Umbilical cord (tissue), 2 donors: ENCODE results near the gene APLNR. TPM values are rescaled to one million over a fixed set of nuclear protein-coding genes. Genes with fewer than 3 reads are reported as not detected.
A peak's percentile ranks its signal among the peaks of the same experiment; 100 is the strongest.

ENCODE experiments used
- DNase-seq: peaks from one replicate; pipeline ENCODE4 v3.0.0-alpha.2; 2015; ENCODE audit warnings: low spot score
- total RNA-seq: library from RNA; depleted of rRNA; stranded (reverse); fragments of >200 nt; gene quantifications from one replicate; pipeline ENCODE4 v1.2.3, GENCODE V29; 2014; ENCODE audit warnings: low replicate concordance; ENCODE audit not compliant: insufficient read depth

APLNR gene
- total RNA-seq, 1 donor from 2014 or later: 1.7 TPM

DNA sequence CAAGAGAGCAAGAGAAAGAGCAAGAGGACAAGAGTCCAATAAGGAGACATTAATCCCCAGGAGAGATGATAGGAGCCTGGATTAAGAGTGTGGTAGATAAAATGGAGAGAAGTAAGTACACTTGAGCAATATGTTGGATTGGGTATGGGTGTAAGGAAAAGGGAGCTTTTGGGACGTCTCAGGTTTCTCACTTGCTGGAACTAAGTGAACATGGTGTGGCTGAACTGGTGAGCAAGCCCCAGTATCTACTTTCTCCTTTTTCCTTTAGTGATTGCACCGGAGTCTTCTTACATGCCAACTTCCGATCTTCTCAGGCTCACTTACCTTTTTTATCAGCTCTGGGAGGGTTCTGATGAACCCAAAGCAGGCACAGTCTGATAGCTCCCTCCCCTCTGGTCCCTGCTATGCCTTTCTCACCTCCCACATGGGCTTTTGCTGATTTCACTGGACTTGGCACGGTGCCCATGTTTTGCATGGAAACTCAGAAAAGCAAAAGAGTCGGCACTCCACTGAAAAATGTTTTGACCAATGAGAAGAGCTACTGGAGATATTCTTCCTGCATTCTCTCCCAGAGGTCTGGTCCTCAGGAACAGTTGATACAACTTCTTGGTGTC, 14.5 kb upstream of the APLNR start:
- DNase-seq: no peak

DNA sequence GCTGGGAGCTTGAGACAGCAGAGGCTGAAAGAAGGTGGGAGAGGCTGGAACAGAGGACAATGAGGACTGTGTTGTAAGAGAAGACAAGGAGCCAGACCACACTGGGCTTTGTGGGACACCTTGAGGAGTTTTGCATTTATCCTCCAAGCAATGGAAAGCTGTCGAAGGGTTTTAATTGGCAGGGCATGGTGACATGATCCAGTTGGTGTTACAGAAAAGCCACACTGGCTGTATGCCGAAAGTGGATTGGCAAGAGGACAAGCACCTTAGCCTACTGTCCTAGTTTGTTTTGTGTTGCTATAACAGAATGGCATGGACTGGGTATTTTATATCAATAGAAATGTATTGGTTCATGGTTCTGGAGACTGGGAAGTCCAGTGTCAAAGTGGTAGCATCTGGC, 14.0 kb upstream of the APLNR start:
- DNase-seq: no peak

DNA sequence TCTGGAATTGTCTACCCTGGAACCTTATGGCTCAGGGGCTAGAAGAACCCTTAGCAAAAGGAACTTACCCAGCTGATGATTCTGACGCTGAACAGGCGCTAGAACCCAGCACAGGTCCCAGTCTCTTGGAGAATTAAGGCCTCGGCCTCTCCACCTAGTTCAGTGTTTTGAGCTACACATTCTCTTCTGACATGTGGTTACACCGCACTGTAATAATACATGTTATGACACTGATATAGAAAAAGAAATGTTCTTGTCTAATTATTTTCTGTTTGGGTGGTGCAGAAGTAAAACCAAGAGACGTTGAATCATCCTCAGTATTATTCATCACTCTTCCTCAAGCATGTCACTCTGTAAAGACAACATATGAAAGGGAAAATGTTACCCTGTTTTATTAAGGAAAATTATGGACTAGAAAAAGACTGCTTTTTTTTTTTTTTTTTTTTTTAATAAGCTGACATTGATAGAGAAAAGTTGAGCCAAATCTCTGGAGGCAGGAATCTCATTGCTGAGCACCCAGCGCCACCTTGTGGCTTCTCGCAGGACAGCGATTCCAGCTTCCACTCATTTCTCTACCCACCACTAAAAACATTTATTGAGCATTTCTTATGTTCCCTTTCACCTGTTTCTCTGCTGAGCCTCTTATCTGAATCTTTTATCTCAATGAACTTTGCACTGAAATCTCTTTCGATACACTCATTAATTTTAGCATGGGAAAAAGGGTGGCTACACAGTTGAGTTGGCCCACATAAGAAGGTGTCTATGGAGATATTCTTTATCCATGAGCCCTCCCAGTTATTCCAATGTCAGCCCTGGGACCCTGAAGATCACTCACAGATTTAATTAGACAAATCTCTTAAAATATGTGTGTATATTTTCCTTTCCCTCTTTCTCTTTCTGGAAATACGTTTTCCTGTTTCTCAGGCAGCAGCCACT, 12.6 kb upstream of the APLNR start:
- DNase-seq: peak; percentile 79

DNA sequence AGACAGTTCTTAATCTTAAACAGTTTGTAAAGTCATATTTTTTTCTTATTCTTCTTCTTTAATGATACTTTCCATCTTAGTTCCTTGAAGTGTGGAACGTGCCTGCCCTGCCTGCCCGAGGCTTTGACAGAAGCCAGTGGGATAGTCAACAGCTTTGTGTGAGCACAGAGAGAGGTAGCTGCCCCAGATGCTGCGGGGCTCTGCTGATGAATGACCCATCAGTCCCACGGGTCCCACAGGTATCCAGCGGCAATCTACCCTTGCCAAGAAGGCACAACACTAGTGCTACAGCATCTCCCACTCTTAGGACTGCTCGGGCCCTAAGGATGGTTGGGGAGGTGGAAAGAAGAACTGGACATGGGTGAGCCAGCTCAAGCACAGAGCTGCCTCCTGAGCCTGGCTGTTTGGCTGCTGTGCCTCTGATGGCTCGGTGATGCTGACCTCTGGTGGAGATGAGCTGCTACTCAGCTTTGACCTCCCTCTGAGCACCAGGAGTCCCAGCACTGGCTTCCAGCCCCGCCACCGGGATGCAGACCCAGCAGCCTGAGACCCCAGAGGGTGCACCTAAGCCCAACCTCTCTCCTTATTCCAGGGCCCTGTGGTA, 11.8 kb upstream of the APLNR start:
- DNase-seq: peak; percentile 92

DNA sequence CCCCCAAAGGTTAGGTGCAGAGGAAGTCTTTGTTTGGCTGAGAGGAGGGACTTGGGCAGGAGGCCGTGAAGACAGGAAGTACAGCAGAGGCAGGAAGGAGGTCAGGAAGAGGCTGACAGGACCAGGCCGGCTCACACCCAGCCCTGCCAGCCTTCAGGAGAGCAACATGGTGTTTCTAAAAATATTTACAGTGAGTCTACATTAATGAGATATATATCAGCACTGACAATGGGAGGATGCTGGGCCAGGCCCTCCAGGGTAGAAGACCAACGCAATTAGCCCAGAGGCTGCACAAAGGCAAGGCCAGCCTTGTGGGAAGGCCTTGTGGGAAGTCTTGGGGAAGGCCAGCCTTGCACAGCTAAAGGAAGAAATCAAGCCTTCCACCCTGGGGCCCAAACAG, 7.9 kb upstream of the APLNR start:
- no peak for DNase-seq

DNA sequence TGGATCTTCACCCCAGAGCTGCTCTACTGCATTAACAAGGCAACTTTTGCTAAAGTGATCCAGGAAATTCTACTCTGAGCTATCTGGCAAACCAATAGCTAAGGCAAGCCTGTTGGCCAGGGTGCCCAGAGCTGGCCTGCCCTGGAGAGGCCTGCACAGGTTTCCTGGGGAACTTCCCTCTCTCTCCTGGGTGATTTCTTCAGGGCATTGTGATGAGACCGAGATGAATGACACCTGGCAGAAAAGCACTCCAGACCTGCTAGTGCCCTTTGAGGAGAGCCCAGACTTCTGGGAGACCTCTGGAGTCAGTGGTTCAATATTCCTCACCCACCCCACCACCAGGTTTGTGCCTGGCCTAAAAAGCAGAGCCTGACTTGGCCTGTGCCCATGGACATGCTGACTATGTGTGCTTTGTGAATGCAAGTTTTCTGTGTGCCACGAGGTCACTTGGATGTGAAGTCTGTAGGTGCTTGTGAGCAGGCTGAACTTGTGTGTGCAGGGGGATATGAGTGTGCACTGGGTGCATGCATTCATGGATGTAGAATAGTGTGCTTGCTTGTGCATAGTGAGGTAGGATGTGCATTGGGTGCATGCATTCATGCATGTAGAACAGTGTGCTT, 4.4 kb upstream of the APLNR start:
- no peak for DNase-seq

DNA sequence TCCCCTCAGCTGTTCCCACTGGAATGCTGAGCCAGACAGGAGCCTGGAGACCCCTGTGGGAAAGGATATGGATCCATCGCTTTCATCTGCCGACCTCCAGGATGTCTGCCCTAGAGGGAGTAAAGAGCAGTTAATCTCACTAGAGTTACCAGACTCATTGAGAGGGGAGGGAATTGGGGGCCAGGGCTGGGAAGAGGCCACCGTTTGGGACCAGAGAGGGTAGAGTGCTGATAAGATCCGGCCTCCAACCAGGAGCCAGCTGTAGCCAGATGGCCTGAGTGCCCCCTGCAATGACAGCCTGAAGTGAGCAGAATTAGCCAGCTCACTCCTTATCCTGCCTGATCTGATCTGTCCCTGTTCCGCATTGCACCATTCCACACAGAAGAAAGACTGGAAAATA, 3.7 kb upstream of the APLNR start:
- DNase-seq: no peak

DNA sequence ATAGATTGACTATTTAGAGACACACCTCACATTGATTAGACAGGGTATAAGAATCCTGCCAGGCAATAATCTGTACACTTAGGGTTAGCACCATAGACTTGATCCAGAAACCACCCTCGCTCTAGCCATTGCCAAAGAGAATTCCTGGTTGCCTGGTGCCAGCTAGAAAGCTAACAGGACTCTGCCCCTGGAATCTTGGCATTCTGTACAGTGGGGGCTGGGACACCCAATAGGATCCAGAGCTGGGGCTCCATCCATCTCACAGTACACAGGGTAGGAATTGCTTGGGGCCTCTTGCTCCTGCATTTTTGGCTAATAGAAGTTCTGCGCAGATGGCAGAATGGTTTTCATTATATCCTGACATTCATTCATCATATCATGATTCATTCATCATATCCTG, 3.0 kb upstream of the APLNR start:
- no peak for DNase-seq

DNA sequence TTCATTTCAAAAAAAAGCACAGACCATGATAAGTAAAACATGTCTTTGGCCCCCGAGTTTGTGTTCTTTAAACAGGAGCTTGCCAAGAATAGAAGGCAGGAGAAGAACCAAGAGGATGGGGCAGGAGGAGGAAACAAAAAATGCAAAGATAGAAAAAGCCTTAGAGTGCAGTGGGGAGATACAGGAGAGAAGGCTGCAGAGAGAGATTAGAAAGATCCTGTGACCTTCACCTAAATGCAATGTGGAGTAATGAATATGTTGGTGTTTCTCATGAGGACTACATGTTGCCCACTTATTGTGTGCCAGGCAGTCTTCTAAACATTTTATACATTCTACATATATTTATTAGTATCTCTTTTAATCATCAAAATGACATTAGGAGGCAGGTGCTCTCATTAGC, 2.3 kb upstream of the APLNR start:
- DNase-seq: no peak

DNA sequence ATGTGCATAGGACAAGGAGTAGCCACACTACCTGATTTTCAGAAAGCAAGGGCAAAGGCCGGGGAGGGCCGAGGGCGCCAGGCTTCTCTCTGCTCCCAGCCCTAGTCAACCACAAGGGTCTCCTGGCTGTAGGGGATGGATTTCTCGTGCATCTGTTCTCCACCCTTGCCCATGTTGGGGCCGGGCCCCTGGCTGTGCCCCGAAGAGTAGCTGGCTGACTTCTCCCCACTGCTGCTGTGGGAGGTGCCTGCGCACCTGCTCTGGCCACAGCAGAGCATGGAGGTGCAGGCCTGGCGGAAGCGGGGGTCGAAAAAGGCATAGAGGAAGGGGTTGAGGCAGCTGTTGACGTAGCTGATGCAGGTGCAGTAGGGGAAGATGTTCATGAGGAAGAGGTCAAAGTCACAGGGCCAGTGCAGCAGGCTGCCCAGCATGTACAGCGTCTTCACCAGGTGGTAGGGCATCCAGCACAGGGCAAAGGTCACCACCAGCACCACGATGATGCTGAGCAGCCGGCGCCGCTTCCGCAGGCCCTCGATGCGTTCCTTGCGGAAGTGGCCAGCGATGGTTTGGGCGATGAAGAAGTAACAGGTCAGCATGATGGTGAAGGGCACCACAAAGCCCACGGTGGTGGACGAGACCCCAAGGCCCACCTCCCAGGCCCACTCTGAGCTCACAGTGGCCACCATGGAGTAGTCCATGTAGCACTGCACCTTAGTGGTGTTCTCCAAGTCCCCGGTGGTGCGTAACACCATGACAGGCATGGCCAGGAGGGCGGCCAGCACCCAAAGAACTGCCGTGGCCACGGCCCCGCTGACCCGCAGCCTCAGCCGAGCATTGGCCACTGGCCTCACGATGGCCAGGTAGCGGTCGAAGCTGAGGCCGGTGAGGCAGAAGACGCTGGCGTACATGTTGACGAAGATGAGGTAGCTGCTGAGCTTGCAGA, 1.0 kb downstream of the APLNR start:
- no peak for DNase-seq

DNA sequence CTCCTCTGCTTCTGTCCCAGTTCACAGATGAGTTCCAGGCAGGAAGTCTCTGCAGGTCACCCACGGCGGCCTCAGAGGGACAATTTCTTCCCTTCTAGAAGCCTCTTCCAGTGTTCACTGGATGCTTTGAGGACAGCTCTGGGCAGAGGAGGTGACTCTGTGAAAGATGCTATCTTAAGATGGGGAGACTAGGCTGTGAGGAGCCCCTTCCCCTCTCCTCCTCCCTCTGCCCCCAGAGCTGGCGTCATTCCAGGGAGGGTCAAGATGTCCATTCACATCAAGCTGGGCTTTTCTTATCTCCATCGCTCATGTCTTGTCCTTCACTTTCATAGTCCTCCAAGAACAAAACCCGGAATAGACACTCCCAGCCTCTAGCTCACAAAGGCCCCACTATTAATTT, 3.3 kb downstream of the APLNR start:
- DNase-seq: no peak

DNA sequence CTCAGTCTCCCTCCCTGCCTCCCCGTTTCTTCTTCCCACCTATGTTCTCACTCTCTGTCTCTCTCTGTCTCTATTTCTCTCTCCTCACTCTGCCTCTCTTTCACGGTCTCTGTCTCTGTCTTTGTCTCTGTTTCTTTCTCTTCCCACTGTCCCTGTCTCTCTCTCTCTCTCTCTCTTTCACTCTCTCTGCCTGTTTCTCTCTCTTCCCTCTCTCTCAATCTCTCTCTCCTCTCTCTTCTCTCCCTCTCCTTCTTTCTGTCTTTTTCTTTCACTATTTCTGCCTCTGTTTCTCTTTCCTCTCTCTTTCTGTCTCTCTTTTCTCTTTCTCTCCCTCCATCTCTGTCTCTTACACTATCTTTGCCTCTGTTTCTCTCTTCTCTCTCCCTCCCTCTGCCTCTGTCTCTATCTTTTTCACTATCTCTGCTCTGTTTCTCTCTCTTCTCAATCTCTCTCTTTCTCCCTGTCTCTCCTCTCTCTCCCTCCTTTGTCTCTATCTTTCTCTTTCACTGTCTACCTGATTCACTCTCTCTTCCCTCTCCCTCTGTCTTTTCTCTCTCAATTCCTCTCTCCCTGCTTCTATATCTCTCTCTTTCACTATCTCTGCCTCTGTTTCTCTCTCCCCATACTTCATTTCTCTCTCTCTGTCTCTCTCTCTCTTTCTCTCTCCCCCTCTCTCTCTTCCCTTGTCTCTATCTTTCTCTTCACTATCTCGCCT, 5.4 kb downstream of the APLNR start:
- no peak for DNase-seq

DNA sequence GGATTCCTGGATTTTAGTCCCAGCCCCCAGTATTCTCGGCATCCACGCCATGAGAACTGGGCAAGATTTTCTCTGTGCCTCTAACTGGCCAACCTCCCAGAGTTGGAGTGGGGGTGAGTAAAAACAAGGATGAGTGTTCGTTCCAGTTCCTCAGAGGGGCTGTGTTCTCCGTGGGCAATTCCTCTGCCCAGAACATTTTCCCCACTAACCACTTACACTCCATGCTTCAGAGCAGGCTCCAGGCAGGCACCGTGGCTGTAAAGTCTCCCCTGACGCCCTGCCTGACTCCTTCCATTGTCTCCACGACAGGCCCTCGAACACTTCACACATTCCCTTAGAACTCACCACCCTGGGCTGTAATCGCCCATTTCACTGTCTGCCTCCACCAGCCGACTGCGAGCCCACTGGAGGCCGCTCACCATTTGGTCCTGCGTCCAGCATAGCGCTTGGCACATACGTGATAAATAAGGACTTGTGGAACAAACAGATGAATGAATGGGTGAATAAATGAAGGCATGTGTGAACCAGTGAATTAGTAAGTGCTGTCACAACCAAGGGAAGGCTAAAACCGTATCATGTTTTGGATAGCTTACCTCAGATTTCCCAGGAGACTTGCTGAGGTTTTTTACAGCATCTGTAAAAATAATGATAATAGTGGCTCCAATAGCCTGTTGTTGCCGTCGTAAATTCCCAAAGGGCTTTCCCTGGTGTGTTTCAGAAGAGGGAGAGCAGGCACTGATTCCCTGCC, 6.1 kb downstream of the APLNR start:
- DNase-seq: no peak

DNA sequence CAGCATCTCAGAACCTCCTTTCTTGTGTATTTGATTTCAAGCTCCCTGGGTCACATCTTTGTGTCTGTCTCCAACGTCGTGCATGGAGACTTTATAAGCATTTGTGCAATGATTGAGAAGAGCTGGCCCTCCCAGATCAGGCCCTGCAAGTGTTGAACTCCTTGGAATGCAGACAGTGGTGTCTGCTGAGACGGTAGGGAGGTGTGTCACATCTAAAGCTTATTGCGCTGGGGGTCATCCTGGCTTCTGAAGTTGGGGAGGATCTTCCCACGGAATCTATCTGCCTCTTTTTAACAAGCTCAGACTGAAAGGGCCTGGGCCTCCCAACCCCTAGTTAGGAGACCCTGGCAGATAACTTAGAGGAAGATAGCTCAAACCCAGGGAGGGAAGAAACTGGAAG, 6.7 kb downstream of the APLNR start:
- DNase-seq: peak; percentile 36

DNA sequence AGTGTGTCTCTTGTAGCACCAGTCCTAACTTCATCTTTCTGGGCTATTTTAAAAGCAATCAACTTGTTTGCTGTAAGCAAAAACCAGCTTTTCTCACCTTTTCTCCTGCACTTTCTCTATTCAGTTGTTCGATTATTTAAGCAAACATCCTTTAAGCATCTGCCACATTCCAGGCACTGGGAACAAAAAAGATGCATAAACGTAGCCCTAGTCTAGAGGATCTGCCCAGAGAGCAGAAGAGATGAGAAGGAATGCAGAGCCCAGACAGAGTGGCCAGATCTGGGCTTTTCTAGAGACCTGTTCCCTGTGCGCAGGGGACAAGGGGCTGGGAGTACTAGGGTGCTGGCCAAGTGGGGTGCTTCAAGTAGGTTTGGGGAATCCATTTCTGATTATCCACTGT, 8.4 kb downstream of the APLNR start:
- DNase-seq: no peak

DNA sequence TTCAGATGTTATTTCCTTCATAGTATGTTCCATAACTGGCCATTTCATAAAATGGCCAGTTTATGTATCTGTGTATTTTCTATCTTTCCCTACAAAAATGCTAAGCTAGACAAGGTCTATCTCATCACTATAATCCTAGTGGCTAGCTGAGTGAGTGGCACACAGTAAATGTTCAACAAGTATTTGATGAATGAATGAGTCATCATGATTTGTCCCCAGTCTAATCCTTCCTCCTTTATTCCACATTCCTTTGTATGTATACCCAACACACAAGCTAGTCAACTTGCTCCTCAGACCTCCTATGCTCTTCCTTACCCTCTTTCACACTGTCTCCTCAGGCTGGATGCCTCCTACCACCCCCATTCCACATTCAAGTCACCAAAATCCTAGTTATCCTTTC, 12.5 kb downstream of the APLNR start:
- no peak for DNase-seq

DNA sequence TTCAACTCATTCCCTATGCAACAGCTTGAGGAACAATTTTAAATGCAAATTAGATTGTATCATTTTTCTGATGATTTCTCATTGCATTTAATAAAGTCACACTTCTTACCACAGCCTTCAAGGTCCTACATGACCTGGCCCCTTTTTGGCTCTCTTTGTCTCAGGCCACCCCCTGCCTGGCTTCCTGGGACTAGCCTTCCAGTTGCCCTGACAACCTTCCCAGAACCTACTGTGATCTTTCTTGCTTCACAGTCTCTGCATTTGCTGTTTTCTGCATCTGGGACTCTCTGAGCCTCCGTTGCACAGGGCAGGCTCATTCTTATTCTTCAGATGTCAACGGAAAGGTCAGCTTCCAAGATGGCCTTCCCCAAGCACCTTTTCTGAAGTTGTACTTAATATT, 12.9 kb downstream of the APLNR start:
- DNase-seq: no peak

DNA sequence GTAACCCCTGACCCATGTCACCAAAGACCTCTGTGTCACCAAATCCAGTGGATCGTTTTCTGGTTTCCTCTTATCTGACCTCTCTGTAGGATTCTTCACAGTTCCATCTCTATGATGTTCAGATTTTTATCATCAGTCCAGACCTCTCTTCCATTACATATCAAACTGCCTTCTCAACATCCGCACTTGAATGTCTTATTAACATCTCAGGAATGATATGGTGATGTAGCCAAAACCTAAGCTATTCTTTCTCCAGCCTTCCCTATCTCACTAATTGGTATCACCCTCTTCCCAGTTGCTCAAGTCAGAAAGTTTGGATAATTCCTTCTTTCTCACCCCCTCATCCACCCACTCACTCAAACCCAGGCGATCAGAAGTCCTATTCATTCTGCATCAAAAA, 13.4 kb downstream of the APLNR start:
- DNase-seq: no peak

DNA sequence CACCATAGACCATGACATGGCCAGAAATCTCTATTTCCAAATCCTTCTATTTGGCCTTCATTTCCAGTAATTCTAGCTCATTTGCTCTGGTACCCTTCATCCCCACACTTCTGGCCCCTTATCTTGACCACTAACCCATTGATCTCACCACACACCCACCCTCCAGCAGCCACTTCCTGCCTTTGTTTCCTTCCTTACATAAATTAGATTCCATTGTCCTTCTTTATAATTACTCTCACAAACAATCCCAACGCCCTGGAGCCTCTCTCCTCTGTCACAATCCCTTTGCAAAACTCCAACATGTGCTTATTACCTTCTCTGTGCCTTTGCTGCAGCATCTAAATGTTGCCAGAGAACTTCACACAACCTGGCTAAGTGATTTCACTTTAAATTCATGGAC, 14.8 kb downstream of the APLNR start:
- no peak for DNase-seq
